Activated T-cell treated with anti-CD3 and anti-CD28 coated beads, Interleukin-2, amount 50 U/mL, for 1 hour (primary cell): ENCODE results near the gene PCAT7.
"Not testable (repeated sequence)": the region's sequence is repeated elsewhere in the genome, so short reads cannot be mapped to it uniquely, and the experiment has no call there.

ENCODE experiments used
- DNase-seq: peaks from one replicate; pipeline ENCODE4 v3.0.0-alpha.2; 2020

PCAT7 gene

DNA sequence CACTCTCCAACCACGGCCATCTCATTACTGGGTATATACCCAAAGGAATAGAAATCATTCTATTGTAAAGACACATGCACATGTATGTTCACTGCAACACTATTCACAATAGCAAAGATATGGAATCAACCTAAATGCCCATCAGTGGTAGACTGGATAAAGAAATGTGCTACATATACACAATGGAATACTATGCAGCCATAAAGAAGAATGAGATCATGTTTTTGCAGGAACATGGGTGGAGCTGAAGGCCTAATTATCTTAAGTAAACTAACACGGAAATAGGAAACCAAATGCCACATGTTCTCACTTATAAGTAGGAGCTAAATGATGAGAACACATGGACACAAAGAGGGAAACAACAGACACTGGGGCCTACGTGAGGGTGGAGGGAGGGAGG is 9.4 kb downstream of the PCAT7 start:
- not testable (repeated sequence) for DNase-seq

GRCh38 chr9:94566550-94566949 is 11.7 kb downstream of the PCAT7 start:
- no peak for DNase-seq

DNA sequence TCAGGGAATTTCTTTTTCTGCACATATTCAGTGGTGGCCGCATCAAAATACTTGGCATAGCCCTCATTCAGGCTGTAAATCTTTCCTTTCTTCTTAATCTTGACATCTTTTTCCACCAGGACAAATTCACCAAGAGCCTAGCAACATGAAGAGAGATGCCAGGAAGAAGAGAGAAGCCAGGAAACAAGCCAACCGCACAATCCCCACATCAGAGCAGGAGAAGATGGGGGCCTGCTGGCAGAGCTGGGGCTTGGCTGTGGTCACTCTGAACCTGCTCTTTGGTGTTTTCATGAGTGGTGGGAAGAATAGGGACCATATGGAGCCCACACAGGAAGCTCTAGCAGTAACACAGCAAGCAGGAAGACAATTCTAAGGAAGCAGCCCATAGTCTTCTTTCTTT is 12.4 kb downstream of the PCAT7 start:
- no peak for DNase-seq

DNA sequence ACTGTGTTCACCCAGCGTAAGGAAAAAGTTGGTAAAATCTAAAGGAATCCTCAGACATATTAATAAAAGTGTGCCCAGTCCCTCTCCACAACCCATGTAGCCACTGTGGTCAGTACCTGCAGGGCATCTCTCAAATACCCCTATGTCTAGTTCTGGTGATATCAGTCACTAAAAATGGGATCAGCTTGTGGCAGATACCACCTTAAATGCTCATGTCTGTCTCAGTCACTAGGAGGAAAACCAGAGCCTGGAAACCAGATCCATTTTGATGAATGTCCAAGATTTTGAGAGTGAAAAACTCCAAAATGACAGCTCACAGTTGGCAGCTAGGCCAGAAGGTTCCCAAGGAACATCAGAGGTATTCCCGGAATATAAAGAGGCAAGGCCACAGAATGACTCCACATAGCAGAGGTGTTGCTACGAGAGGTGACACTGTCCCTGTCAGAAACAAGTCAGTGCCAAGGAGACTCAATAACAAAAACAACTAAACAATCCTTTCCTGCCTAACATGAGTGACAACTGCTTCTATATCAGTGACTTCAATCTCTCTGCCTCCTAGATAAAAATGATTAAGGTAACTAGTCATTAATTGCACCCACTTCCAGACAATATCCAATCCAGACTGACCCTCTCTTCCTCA is 13.5 kb downstream of the PCAT7 start:
- no peak for DNase-seq

- DNase-seq = no peak
Measured at GRCh38 chr9:94568972-94569712, 14.3 kb downstream of the PCAT7 start.

DNA sequence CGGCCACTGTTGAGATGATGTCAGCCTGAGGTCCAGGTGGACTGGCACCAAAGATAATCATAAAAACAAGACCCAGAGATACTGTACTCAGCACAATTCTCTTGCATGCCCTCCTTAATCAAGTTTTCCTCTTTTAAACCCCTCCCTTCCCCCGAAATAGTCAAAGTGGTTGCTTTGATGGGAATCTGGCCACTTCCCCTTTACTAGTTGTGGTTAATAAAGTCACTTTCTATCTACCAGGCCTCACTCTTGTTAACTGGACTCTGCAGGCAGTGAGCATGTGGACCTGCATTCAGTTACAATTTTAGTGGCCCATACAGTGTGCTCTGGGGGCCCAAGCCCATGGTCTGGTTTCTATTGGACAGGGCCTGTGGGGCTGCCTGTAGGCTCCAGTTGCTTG is 21.2 kb downstream of the PCAT7 start:
- DNase-seq = no peak

DNA sequence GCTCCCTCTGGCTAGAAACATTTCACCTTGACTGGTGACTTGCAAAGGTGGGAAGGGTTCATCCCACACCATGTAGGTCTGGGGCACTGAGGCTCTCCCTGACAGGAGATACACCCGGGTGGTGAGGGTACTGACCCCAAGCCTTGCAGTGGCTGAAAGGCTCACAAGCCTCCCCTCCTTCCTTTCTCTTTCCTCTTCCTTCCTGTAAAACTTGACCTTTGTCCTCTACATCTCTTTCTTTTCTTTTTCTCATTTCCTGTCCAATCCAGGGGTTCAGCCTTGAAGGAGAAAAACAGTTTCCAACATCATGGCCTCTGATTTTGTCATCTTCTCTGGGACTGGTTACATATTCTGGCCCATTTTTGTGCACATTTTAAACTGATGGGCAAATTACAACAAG is 22.2 kb downstream of the PCAT7 start:
- DNase-seq = no peak

DNA sequence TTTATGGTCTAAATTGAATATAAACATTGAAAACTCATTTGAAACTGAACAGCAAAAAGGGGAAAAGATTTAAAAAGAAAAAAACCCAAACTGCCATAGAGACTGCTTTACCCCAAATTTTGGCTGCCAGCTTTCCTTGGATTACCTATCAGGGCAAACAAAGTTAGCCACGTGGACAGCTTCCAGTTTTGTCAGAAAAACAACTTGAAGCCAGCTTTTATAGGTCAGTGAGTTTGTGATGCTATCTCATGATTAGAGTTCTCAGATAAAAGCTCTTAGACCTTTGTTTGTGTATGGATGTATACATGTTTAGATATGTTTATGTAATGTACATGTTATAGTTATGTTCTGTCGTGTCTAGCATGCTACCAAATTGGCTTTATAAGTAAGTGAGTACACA is 22.7 kb downstream of the PCAT7 start:
- no peak for DNase-seq

GRCh38 chr9:94581728-94582127 is 26.8 kb downstream of the PCAT7 start:
- DNase-seq = no peak

DNA sequence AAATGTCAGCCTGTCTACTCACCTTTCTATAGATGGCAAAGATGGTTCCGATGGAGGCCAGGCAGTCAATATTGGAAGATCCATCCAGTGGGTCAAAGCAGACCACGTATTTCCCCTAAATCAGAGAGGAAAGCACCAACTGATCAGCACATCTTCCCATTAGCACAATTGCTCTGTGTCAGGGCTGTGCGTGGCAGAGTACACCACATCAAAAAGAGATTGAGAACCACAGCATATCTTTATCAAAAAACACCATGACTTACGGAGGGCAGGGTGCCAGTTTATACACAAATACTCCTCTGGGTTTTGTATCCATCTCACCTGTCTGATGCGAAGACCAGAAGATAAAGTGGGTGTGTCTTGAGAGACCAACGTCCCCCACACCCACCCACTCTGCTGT is 29.7 kb downstream of the PCAT7 start:
- DNase-seq = no peak

- DNase-seq = no peak
Measured at GRCh38 chr9:94586316-94586715, 31.4 kb downstream of the PCAT7 start.

DNA sequence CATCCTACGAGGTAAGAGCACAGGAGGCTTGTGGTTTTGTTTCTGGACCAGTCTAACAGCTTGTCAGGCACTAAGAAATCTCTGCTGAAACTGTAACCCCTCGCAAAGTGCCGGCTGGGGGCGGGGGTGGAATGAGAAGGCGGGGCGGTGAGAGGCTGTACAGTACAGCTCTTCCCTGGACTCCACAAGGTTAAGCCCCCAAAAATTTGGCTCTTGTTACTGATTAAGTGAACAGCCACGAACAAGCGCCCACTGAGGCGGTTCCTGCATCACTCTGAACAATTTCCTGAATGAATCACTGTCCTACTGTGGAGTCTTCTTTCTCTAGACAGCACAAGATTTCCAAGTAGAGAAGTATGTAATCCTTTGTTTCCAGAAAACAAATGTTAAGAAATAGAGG is 31.9 kb downstream of the PCAT7 start:
- DNase-seq = no peak

GRCh38 chr9:94588681-94589080 is 33.8 kb downstream of the PCAT7 start:
- no peak for DNase-seq

GRCh38 chr9:94591046-94591545 is 36.2 kb downstream of the PCAT7 start:
- not testable (repeated sequence) for DNase-seq

DNA sequence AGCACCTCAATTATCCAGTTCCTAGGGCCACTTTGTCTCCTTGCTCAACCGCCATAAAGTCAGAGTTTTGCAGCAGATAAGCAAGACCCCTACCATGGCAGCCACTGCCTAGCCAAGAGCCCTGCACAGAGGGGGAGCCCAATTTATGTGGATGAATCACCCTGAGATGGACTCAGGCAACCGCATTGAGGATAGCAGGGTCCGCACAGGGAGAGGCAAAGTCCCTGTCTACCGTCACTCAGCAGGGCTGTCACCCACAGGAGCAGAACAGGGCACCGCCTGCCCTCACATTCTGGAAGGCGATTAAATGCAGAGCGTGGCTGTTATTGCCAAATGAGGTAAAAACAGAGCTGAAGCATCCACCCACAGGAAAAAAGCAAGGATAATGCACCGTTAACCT is 37.0 kb downstream of the PCAT7 start:
- no peak for DNase-seq

- not testable (repeated sequence) for DNase-seq
Measured at GRCh38 chr9:94592683-94593082, 37.8 kb downstream of the PCAT7 start.

- DNase-seq = no peak
Measured at GRCh38 chr9:94593459-94594345, 38.8 kb downstream of the PCAT7 start, which contains the start of gene FBP2. Gene FBP2 (minus strand): TSS chr9:94593824. CDS start chr9:94593726, 98 bp downstream.

GRCh38 chr9:94599102-94599501 is 44.2 kb downstream of the PCAT7 start:
- DNase-seq = no peak

GRCh38 chr9:94600258-94600657 is 45.4 kb downstream of the PCAT7 start:
- DNase-seq = no peak

- DNase-seq = no peak
Measured at GRCh38 chr9:94600715-94601114, 45.8 kb downstream of the PCAT7 start.

GRCh38 chr9:94602666-94603065 is 47.8 kb downstream of the PCAT7 start:
- DNase-seq = no peak

DNA sequence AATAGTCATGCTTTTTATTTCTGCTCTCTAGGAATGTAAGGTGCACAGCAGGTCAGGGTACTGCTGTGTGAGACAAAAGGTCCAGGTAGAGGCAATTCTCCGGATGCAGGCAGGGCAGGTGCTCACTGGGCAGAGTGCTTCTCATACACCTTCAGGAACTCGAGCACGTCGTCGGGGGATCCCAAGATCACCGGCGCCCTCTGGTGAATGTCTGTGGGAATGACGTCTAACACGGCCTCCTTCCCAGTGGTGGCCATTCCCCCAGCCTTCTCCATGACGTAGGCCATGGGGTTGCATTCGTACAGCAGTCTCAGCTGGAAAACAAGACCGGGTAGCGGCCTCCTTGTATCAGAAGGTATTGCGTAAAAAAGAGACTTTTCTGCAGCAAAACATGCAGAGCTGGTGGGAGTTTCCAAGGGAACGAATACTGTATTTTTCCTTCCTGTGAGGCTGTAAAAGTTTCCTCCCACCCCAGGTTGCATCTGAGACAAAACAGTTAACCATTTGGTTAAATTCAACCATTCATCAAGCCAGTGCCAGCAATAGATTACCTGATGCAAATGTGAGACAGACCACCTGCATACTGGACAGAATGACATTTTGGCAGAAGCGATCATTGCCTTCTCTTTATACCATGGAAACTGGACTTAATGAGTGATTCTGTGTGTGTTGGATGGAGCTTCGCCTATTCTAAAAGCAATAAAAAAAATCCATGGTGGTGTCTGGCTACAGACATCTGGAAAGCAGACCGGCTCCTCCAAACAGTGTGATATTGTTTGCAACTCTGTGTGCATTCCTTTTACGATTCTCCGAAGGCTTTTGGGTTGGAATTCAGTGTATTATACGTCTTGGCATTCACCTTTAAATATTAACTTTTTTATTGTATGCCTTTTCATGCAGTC is 48.6 kb downstream of the PCAT7 start:
- peak; percentile 69 for DNase-seq
